HepG2 (cell line): ENCODE results near the gene ELMO2.

Experiments
- CREB3 ChIP-seq: sonication (generic); formaldehyde crosslinking; IDR thresholded peaks from 2 replicates; pipeline ENCODE4 v1.5.0; 2020; ENCODE audit warnings: missing genetic modification reagents
- CTCF ChIP-seq: sonication (generic); formaldehyde crosslinking; IDR thresholded peaks from 2 replicates; pipeline ENCODE4 v1.5.0; 2020; ENCODE audit warnings: mild to moderate bottlenecking, missing genetic modification reagents, moderate library complexity
- EP300 ChIP-seq, 3 experiments: sonication (generic) in 1 of 3; formaldehyde crosslinking in 1 of 3; IDR thresholded peaks; 2 replicates each; pipeline versions ENCODE4 v1.5.1 to v1.6.1; 2011 to 2020; ENCODE audit warnings: low read depth in 2 of 3, low read length in 2 of 3, borderline replicate concordance in 1 of 3, improper control_type of control experiment in 1 of 3, mild to moderate bottlenecking in 1 of 3, missing genetic modification reagents in 1 of 3, moderate library complexity in 1 of 3
- MXD1 ChIP-seq: sonication (generic); formaldehyde crosslinking; IDR thresholded peaks from 2 replicates; pipeline ENCODE4 v1.4.0; 2020; ENCODE audit warnings: mild to moderate bottlenecking, missing genetic modification reagents
- REST ChIP-seq, 2 experiments: IDR thresholded peaks; 2 replicates each; pipeline ENCODE4 v1.6.1; 2011 to 2012; ENCODE audit warnings: low read length in 2 of 2, borderline replicate concordance in 1 of 2, low read depth in 1 of 2, mild to moderate bottlenecking in 1 of 2, moderate library complexity in 1 of 2
- TFAP4 ChIP-seq: sonication (generic); IDR thresholded peaks from 2 replicates; pipeline ENCODE4 v1.6.1; 2016; ENCODE audit warnings: low read depth, borderline replicate concordance
- ZBTB1 ChIP-seq: sonication (generic); formaldehyde crosslinking; IDR thresholded peaks from 2 replicates; pipeline ENCODE4 v1.4.0; 2020; ENCODE audit warnings: missing genetic modification reagents, borderline replicate concordance
- ZNF816 ChIP-seq: sonication (generic); formaldehyde crosslinking; IDR thresholded peaks from 2 replicates; pipeline ENCODE4 v1.8.0; 2022; ENCODE audit warnings: missing genetic modification reagents, mild to moderate bottlenecking, borderline replicate concordance

- TF ChIP-seq CTCF (CRISPR knock-in tag) = no peak
- no peak for TF ChIP-seq ZBTB1 (CRISPR knock-in tag)
- TF ChIP-seq REST (IDR thresholded peaks at IDR 0.05; ENCODE audit: borderline replicate concordance in 1 of 2, low read depth in 1 of 2, low read length in 2 of 2) = no peak
- no peak for TF ChIP-seq TFAP4
- TF ChIP-seq CREB3 = no peak
- TF ChIP-seq ZNF816 (CRISPR knock-in tag) = no peak
- no peak for TF ChIP-seq MXD1
- no peak for TF ChIP-seq EP300 (IDR thresholded peaks at IDR 0.05; ENCODE audit: low read depth in 2 of 2, low read length in 2 of 2)
- TF ChIP-seq EP300 (CRISPR knock-in tag; IDR thresholded peaks at IDR 0.05; ENCODE audit: borderline replicate concordance) = no peak
These were observed 56.7 kb downstream of the ELMO2 start for GRCh38 chr20:46349742-46350056.
